ENCODE results near the gene COLGALT1.

Gene COLGALT1

GRCh38 chr19:17623224-17623935, 67.9 kb downstream of the COLGALT1 start:
- no peak for DNase-seq (ENCODE audit: low read depth)

GRCh38 chr19:17624314-17624991, 69.0 kb downstream of the COLGALT1 start:
- no peak for DNase-seq (ENCODE audit: low read depth)

- DNase-seq (ENCODE audit: low read depth), result no peak
Observed at GRCh38 chr19:17625043-17625442, 69.6 kb downstream of the COLGALT1 start.

- DNase-seq (ENCODE audit: low read depth), result no peak
Observed at GRCh38 chr19:17625980-17626379, 70.5 kb downstream of the COLGALT1 start.

GRCh38 chr19:17626456-17627015, 71.1 kb downstream of the COLGALT1 start:
- DNase-seq (ENCODE audit: low read depth), result no peak

- no peak for DNase-seq (ENCODE audit: low read depth)
Observed at GRCh38 chr19:17627161-17627560, 71.7 kb downstream of the COLGALT1 start.

- DNase-seq (ENCODE audit: low read depth), result no peak
Observed at GRCh38 chr19:17627921-17628320, 72.5 kb downstream of the COLGALT1 start.

GRCh38 chr19:17629760-17630159, 74.3 kb downstream of the COLGALT1 start:
- DNase-seq (ENCODE audit: low read depth), result no peak

GRCh38 chr19:17632577-17632976, 77.1 kb downstream of the COLGALT1 start:
- no peak for DNase-seq (ENCODE audit: low read depth)

Measured in stimulated activated CD8-positive, alpha-beta memory T cell treated with anti-CD3 and anti-CD28 coated beads, Interleukin-12 subunit alpha, Interleukin-12 subunit beta, amount 100 ng/mL, for 1 hour (primary cell).